ENCODE measurements around the gene PPDPF. TPM values are rescaled to one million over a fixed set of nuclear protein-coding genes. Genes with fewer than 3 reads are reported as not detected.

Gene PPDPF
- total and polyA plus RNA-seq, 2 of the 8 experiments (the other 6 are each of a cell fraction or from before 2014, with no cell fraction given): 30.5 to 138 TPM

- H3K18ac ChIP-seq (ENCODE audit: extremely low read depth, low read length): no peak overlapping the region
- no peaks in the 10 kb centered on the region for H3K23me2 ChIP-seq (ENCODE audit: low read depth, low read length)
- no peak overlapping the region for H3K27ac ChIP-seq (ENCODE audit: low read depth, low read length)
- ChIA-PET POLR2A (ENCODE audit: partially characterized antibody) (interaction anchor here (0.8 to 3.4 kb wide), 5 partner anchors 8 to 45 kb away, joined by 3 to 12 read pairs (median 3); partner anchors contain the start of genes HELZ2 and PPDPF), CTCF (ENCODE audit: partially characterized antibody) (interaction anchor here (0.6 to 1.7 kb wide), 5 partner anchors 8 to 136 kb away, joined by 3 to 4 read pairs (median 3); no protein-coding TSS in a partner anchor)
- WGBS, 2 experiments (ENCODE audit: extremely low coverage in 1 of 2, insufficient coverage in 1 of 2, insufficient read length in 1 of 2, insufficient replicate concordance in 2 of 2, low coverage in 1 of 2, low lambda C conversion rate in 2 of 2, missing lambda C conversion rate in 1 of 2): 92% methylated on average over 38 of the region's 43 CpGs; no CpG with 5 or more reads in 1 of the 2 experiments
- no peaks in the 10 kb centered on the region for H3K27me3 ChIP-seq (replicated peaks in 1 of 4; ENCODE audit: control insufficient read depth in 3 of 4, extremely low read depth in 1 of 4, insufficient read depth in 3 of 4, low read length in 3 of 4)
- H3K4me1 ChIP-seq (replicated peaks in 1 of 4; ENCODE audit: control insufficient read depth in 3 of 4, insufficient read depth in 4 of 4, low read length in 3 of 4): no peaks in the 10 kb centered on the region
- no peak overlapping the region for H2BK12ac ChIP-seq (ENCODE audit: low read depth, low read length)
- no peak overlapping the region for H2BK5ac ChIP-seq (ENCODE audit: low read depth, low read length)
- H4K91ac ChIP-seq (replicated peaks; ENCODE audit: insufficient read length, low read length): no peak overlapping the region
- H3K36me3 ChIP-seq (ENCODE audit: control insufficient read depth in 2 of 4, insufficient read depth in 4 of 4, low read length in 3 of 4): no peaks in the 10 kb centered on the region; a peak in 4 of 8 replicates
- FAIRE-seq (no peak), DNase-seq (ENCODE audit: low read depth in 1 of 2, low spot score in 2 of 2) (no peak)
- H3K23ac ChIP-seq (ENCODE audit: insufficient read length): no peak overlapping the region
- no peak overlapping the region for H3K9ac ChIP-seq (replicated peaks in 1 of 4; ENCODE audit: extremely low read depth in 1 of 4, low read depth in 3 of 4, low read length in 3 of 4)
- H3K79me2 ChIP-seq (ENCODE audit: control insufficient read depth in 1 of 2, insufficient read depth in 2 of 2, low read length in 2 of 2): no peaks in the 10 kb centered on the region
- H3K79me1 ChIP-seq (ENCODE audit: low read depth, low read length): no peaks in the 10 kb centered on the region
- H3K9me3 ChIP-seq (ENCODE audit: insufficient read depth in 2 of 2, low read depth in 1 of 2, low read length in 1 of 2): no peaks in the 10 kb centered on the region
- H3K56ac ChIP-seq (replicated peaks; ENCODE audit: insufficient read length, low read depth, low read length): no peak overlapping the region
- H3K14ac ChIP-seq (ENCODE audit: insufficient read length): no peak overlapping the region
- no peak overlapping the region for H3K4ac ChIP-seq (replicated peaks; ENCODE audit: insufficient read length, low read depth, low read length)
- no peak overlapping the region for H2BK120ac ChIP-seq (replicated peaks; ENCODE audit: low read depth, low read length)
- no peak overlapping the region for H4K5ac ChIP-seq (ENCODE audit: insufficient read length, low read depth, low read length)
- no peak overlapping the region for H3K4me3 ChIP-seq (ENCODE audit: extremely low read depth in 1 of 4, insufficient read depth in 2 of 4, low read depth in 3 of 4, low read length in 4 of 4)
- H2BK15ac ChIP-seq (ENCODE audit: low read length): no peak overlapping the region
- no peak overlapping the region; the same call in 1 of the 2 replicates for H4K8ac ChIP-seq (ENCODE audit: extremely low read depth, insufficient read depth, low read length)
- no peaks in the 10 kb centered on the region for H4K20me1 ChIP-seq (replicated peaks in 1 of 2; ENCODE audit: control insufficient read depth in 1 of 2, insufficient read depth in 2 of 2, low read length in 2 of 2)
- no peak overlapping the region for H2AFZ ChIP-seq (ENCODE audit: low read length)
- H3K4me2 ChIP-seq (ENCODE audit: insufficient read depth in 1 of 2, low read depth in 2 of 2, low read length in 2 of 2): no peak overlapping the region
- no peak overlapping the region for H2AK5ac ChIP-seq (ENCODE audit: low read depth, low read length)
- H2BK20ac ChIP-seq (ENCODE audit: low read length): no peak overlapping the region
- TF ChIP-seq BCL11A (IDR thresholded peaks at IDR 0.05; ENCODE audit: low read depth in 2 of 2, low read length in 2 of 2): no peak
- TF ChIP-seq EGR1 (IDR thresholded peaks at IDR 0.05; ENCODE audit: borderline replicate concordance, low read depth, low read length): no peak
- TF ChIP-seq CTCF (IDR thresholded peaks at IDR 0.05; ENCODE audit: control extremely low read depth in 1 of 3, insufficient read depth in 1 of 3, low read depth in 1 of 3, low read length in 3 of 3): no peak
- no peak for TF ChIP-seq YY1 (IDR thresholded peaks at IDR 0.05; ENCODE audit: low read depth, low read length)
- no peak for TF ChIP-seq GABPA (IDR thresholded peaks at IDR 0.05; ENCODE audit: borderline replicate concordance, insufficient read depth, low read length)
Measured at GRCh38 chr20:63565699-63566335, 45.3 kb downstream of the PPDPF start.

Measured in H1 (cell line).